AG10803 (cell line): ENCODE results near the gene PTF1A.

ENCODE experiments used
- DNase-seq: peaks from one replicate; pipeline ENCODE4 v3.0.0; 2010; ENCODE audit warnings: low read depth
- H3K4me3 ChIP-seq: 2 replicates; pipeline ENCODE4 v1.5.1; 2011; ENCODE audit warnings: mild to moderate bottlenecking, low read length, control low read depth
- TF ChIP-seq, protein P1 (sequence below): conservative IDR thresholded peaks from 2 replicates; pipeline ENCODE4 v1.5.1; 2011; ENCODE audit warnings: mild to moderate bottlenecking, low read length, control low read depth, inconsistent platforms

The PTF1A gene

DNA sequence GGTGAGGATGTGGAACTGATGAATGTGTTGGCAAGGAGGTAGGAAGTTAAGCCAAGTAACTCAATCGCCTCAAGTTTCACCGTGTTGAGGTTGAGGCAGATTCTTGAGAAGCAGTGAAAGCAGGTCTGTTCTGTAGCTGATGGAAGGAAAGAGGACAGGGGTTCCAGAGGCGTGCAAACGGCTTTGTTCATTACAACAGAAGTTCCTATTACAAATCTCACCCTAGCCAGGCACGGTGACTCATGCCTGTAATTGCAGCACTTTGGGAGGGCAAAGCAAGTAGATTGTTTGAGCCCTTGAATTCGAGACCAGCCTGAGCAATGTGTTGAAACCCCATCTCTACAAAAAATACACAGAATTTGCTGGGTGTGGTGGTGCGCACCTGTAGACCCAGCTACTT, 36.9 kb upstream of the PTF1A start:
- H3K4me3 ChIP-seq = no peak overlapping the region
- TF ChIP-seq, protein P1, sequence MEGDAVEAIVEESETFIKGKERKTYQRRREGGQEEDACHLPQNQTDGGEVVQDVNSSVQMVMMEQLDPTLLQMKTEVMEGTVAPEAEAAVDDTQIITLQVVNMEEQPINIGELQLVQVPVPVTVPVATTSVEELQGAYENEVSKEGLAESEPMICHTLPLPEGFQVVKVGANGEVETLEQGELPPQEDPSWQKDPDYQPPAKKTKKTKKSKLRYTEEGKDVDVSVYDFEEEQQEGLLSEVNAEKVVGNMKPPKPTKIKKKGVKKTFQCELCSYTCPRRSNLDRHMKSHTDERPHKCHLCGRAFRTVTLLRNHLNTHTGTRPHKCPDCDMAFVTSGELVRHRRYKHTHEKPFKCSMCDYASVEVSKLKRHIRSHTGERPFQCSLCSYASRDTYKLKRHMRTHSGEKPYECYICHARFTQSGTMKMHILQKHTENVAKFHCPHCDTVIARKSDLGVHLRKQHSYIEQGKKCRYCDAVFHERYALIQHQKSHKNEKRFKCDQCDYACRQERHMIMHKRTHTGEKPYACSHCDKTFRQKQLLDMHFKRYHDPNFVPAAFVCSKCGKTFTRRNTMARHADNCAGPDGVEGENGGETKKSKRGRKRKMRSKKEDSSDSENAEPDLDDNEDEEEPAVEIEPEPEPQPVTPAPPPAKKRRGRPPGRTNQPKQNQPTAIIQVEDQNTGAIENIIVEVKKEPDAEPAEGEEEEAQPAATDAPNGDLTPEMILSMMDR = no peak
- DNase-seq = peak; percentile 6

DNA sequence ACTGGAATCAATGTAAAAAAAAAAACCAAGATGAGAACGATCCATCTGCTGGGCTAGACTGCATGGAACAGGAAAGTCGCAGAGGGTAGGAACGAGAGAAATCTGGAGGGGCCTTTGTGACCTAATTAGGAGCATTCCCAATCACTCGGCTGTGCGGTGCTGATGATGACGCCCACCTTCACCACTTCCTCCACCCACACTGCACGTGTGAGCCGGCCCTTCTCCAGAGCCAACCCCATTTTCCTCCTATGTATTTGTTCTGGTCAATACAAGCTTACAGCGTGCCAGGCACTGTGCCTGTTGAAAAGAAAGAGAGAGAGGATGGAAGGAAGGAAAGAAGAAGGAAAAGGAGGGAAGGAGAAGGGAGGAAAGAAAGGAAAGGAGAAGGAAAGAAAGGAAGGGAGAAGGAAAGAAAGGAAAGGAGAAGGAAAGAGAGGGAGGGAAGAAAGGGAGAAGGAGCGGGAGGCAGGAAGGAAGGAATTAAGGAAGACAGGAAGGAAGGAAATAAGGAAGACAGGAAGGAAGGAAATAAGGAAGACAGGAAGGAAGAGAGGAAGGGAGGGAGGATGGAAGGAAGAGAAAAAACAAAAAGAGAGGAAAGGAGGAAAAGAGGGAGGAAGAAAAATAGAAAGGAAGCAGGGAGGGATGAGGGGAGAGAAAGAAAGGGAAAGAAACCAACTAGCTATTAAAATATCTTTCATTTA, 35.5 kb upstream of the PTF1A start:
- TF ChIP-seq, protein P1 = no peak
- H3K4me3 ChIP-seq = no peak overlapping the region
- DNase-seq = no peak

DNA sequence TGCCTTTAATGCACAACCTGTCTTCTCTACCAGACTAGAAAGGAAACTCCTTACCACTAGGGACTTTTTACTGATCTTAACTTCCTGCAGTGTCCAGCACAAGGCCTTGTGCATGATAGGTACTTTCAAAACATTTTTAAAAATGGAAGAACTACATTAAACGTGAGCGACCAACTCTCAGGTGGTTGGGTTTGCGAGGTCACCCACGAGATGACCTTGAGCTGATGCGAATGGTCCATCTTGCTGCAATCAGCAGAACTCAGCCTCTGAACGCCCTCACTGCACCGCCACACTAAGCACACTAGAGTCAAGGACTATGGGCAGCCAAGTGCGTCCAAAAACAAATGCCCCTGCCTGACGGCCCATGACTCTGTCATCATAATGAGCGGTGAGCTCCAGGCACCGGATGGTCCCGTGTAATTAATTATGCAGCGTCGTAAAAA, 34.9 kb upstream of the PTF1A start:
- TF ChIP-seq, protein P1 = no peak
- DNase-seq = no peak
- H3K4me3 ChIP-seq = no peak overlapping the region

DNA sequence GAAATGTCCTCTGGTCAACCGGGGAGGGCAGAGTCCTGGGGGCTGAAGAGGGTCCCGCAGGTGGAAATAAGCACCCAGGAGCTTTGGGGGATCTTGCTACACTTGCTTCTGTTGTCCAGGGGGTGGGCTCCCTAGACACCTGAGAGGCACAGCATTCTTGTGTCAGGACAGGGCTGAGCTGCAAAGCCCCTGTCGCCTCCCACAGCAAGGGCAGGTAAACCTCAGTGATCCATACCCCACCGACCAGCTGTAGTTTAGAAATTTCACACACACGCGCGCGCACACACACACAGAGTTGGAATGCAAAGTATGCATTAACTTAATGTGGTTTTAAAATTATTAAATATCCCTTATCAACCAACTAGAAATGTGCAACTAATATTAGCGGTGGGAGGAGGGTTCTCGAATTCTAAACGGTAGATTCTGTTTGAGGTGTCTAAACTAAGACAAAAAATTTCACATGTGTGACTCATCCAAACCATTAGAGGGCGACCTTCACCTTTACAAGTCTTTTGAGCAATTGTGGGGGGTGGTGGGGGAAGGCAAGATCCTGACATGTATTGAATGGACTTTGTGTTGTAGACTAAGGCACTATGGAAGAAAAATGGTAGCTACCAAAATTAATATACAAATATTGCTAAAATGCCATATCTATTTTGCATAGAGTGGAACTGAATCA, 34.3 kb upstream of the PTF1A start:
- TF ChIP-seq, protein P1 = peak; percentile 49
- no peak overlapping the region for H3K4me3 ChIP-seq
- peak; percentile 43 for DNase-seq

- H3K4me3 ChIP-seq = no peak overlapping the region
- DNase-seq = peak; percentile 55
- TF ChIP-seq, protein P1 = peak; percentile 88
Observed at GRCh38 chr10:23158370-23158769, 33.7 kb upstream of the PTF1A start.

DNA sequence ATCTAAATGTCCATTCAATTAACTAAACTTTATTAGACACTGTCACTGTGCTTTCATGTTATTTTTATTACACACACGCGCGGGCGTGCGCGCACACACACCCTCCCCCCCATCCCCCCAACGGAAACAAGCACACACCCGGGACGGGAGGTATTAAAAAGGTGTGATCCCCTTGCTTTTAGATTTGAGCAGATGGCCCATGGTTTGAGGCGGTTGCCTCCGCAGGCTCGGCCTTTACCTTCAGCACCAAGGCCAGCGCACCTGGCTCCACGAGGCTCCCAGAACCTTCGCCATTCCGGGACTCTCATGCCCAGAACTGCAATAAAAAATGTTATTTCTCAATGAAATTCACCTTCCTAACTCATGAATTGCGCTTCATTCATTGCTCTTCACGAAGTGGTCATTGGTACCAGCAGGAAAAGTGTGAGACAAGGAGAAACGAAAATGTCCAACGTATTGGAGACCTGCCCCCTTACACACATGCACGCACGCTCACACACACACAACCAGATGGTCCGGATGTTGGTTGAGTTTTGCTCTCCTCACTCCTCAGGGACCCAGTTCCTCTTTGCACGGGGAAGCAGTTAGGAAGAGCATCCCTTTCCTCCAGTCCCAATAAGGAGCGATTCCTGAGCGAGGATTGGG, 20.8 kb upstream of the PTF1A start:
- DNase-seq = peak; percentile 15
- H3K4me3 ChIP-seq = no peak overlapping the region
- TF ChIP-seq, protein P1 = no peak
